BJ (cell line): ENCODE measurements around the gene PALM3. TPM values are rescaled to one million over a fixed set of nuclear protein-coding genes. Genes with fewer than 3 reads are reported as not detected.
A peak's percentile ranks its signal among the peaks of the same experiment; 100 is the strongest.

Source experiments
- CTCF ChIA-PET: fragments of 350-600 bp; formaldehyde crosslinking; extraction: SDS; loops from one replicate; lab custom pipeline; 2021; ENCODE audit warnings: antibody characterized with exemption, inconsistent platforms; lab: Yijun Ruan, JAX
- POLR2A ChIA-PET: fragments of 300-600 bp; sonication (Branson Sonifier 250); formaldehyde crosslinking; extraction: SDS; loops from one replicate; lab custom pipeline; 2021; ENCODE audit warnings: antibody characterized with exemption; lab: Charles Lee
- DNase-seq: peaks from one replicate; pipeline ENCODE4 v3.0.0-alpha.2; 2011; ENCODE audit warnings: low read depth
- H3K27me3 ChIP-seq: 2 replicates; pipeline ENCODE4 v1.6.0; 2011; ENCODE audit warnings: low read length; ENCODE audit not compliant: control insufficient read depth, insufficient read depth
- H3K36me3 ChIP-seq: 2 replicates; pipeline ENCODE4 v1.5.1; 2011; ENCODE audit warnings: low read length; ENCODE audit not compliant: control insufficient read depth, insufficient read depth
- H3K4me3 ChIP-seq: 2 replicates; pipeline ENCODE4 v1.5.1; 2011; ENCODE audit warnings: low read depth, mild to moderate bottlenecking, control low read depth, low read length
- polyA plus RNA-seq: library from polyadenylated mRNA; depleted of rRNA; stranded (reverse); fragments of >200 nt; gene quantifications from 2 replicates; pipeline ENCODE4 v1.2.3, GENCODE V29; 2011
- TF ChIP-seq, protein P1 (sequence below): IDR thresholded peaks from 2 replicates; pipeline ENCODE4 v1.5.1; 2011; ENCODE audit warnings: low read depth, mild to moderate bottlenecking, control low read depth, inconsistent platforms, low read length, moderate library complexity; ENCODE audit not compliant: insufficient read depth

PALM3 gene
- polyA plus RNA-seq, 1 experiment, result 0.17 TPM

GRCh38 chr19:14081797-14082674 is 20.2 kb upstream of the PALM3 start:
- POLR2A ChIA-PET, result no interaction called here
- TF ChIP-seq, protein P1, sequence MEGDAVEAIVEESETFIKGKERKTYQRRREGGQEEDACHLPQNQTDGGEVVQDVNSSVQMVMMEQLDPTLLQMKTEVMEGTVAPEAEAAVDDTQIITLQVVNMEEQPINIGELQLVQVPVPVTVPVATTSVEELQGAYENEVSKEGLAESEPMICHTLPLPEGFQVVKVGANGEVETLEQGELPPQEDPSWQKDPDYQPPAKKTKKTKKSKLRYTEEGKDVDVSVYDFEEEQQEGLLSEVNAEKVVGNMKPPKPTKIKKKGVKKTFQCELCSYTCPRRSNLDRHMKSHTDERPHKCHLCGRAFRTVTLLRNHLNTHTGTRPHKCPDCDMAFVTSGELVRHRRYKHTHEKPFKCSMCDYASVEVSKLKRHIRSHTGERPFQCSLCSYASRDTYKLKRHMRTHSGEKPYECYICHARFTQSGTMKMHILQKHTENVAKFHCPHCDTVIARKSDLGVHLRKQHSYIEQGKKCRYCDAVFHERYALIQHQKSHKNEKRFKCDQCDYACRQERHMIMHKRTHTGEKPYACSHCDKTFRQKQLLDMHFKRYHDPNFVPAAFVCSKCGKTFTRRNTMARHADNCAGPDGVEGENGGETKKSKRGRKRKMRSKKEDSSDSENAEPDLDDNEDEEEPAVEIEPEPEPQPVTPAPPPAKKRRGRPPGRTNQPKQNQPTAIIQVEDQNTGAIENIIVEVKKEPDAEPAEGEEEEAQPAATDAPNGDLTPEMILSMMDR, result no peak
- Histone ChIP-seq H3K36me3 (no peaks in the 10 kb centered on the region), H3K4me3 (peak overlapping the region; percentile 73), H3K27me3 (no peaks in the 10 kb centered on the region)
- CTCF ChIA-PET, result interaction anchor here (0.9 to 2.7 kb wide), 8 partner anchors 9 to 207 kb away, joined by 3 to 11 read pairs (median 4); partner anchors contain the start of genes ASF1B, IL27RA and MISP3
- DNase-seq, result no peak

GRCh38 chr19:14080887-14081796 is 19.3 kb upstream of the PALM3 start:
- peak; percentile 99 for DNase-seq
- TF ChIP-seq, protein P1, result no peak
- Histone ChIP-seq H3K27me3 (no peaks in the 10 kb centered on the region), H3K36me3 (no peaks in the 10 kb centered on the region), H3K4me3 (peak overlapping the region; percentile 73)
- POLR2A ChIA-PET, result no interaction called here
- CTCF ChIA-PET, result interaction anchor here (0.7 to 2.7 kb wide), 9 partner anchors 9 to 206 kb away, joined by 3 to 11 read pairs (median 4); partner anchors contain the start of genes IL27RA and MISP3

GRCh38 chr19:14078411-14078810 is 16.5 kb upstream of the PALM3 start:
- no peaks in the 10 kb centered on the region for H3K27me3 ChIP-seq
- no peak overlapping the region for H3K4me3 ChIP-seq
- TF ChIP-seq, protein P1, result no peak
- no peaks in the 10 kb centered on the region for H3K36me3 ChIP-seq
- POLR2A ChIA-PET, result no interaction called here
- no peak for DNase-seq
- CTCF ChIA-PET, result interaction anchor here (0.8 to 1.3 kb wide), 4 partner anchors 9 to 206 kb away, joined by 3 to 5 read pairs (median 3); no protein-coding TSS in a partner anchor

DNA sequence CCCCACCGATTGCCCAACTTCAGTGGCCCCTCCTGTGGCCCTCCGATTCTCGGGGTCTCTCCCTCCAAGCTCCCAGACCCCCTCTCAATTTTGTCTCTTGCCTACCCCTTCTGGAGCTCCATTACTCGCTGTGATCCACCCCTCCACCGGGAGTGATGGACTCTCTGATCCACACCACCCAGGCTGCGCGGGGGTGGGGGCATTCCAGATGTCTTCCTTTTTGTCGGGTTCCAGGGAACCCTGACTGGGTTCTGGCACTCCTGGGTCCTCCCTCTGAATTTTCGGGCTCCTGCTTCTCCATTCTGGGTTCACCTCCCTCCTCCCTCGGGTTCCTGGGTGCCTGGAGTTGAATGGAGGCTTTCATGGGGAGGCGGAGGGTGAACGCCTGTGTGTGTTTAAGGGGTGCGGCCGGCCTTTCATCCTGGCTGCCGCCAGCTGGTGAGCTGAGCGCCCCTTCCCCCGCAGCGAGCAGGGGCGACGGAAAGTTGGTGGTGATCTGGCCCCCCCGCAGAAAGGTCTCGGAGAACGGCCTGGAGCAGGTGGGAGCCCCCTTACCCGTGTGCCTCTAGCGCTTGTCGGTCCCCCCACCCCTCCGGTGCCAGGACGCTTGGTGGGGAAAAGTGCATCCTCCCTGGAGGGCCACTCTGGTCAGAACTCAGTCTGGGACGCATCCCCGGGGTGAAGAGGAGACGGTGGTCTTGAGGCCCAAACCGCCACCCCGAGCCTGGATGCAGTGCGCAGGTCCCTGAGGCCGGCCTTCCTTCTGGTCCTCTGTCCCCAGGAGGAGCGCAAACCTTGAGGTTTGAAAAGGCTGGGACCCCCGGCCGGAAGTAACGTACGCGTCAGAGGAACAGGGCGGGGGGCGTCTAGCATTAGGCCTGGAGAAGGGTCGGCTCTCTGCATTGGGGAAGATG is 12.3 kb upstream of the PALM3 start:
- ChIA-PET POLR2A (no interaction called here), CTCF (interaction anchor here (0.6 to 6.0 kb wide), 18 partner anchors 13 to 328 kb away, joined by 3 to 115 read pairs (median 5); partner anchors contain the start of genes ASF1B, DCAF15, IL27RA and NANOS3)
- TF ChIP-seq, protein P1, result no peak
- H3K4me3 ChIP-seq, result peak overlapping the region; percentile 63
- no peak for DNase-seq
- no peaks in the 10 kb centered on the region for H3K36me3 ChIP-seq
- no peaks in the 10 kb centered on the region for H3K27me3 ChIP-seq
